Activated T-cell treated with anti-CD3 and anti-CD28 coated beads for 24 hours (primary cell): ENCODE results near the gene SRPX2.

Experiments
- DNase-seq: peaks from one replicate; pipeline ENCODE4 v3.0.0-alpha.2; 2020; ENCODE audit warnings: low read depth

Gene SRPX2, protein sequence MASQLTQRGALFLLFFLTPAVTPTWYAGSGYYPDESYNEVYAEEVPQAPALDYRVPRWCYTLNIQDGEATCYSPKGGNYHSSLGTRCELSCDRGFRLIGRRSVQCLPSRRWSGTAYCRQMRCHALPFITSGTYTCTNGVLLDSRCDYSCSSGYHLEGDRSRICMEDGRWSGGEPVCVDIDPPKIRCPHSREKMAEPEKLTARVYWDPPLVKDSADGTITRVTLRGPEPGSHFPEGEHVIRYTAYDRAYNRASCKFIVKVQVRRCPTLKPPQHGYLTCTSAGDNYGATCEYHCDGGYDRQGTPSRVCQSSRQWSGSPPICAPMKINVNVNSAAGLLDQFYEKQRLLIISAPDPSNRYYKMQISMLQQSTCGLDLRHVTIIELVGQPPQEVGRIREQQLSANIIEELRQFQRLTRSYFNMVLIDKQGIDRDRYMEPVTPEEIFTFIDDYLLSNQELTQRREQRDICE

DNA sequence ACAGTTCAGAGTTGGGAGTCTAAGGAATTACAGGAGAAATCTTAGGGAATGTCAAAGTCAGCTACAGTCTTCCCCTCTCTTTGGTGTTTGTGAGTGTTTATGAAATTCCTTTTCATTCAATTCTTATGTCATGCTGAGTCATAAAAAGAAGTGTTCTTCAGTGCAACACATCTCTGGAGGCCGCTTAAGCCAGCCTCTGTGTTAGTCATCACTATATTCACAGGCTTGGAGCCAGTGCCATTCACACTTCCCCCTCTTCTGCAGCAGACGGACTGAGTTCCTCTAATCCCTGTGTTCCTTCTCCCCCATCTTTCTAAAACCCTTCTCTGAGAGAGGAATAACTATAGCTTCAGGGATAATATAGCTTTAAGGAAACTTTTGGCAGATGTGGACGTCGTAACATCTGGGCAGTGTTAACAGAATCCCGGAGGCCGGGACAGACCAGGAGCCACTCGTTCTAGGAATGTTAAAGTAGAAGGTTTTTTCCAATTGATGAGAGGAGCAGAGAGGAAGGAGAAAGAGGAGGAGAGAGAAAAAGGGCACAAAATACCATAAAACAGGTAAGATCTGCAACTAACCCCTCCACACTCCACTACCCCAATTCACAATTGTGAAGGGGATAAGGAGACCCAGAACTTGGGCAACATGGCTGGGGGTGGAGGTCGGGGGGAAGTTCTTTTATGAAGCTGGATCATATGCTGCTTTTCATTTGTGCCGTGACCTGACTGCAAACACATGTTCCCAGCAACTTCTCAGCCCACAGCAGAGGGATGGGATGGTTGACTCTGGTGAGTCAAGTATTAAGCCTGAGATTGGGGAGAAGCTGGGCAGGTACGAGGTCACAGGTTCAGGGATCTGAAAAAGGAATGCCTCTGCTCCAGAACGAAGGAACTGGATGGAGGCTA lies at the start of gene SRPX2:
SRPX2 (plus strand) TSS at position 244 of the 905 bp plus-strand sequence. CDS start 2,124 bp downstream, outside the sequence.
- no peak for DNase-seq

DNA sequence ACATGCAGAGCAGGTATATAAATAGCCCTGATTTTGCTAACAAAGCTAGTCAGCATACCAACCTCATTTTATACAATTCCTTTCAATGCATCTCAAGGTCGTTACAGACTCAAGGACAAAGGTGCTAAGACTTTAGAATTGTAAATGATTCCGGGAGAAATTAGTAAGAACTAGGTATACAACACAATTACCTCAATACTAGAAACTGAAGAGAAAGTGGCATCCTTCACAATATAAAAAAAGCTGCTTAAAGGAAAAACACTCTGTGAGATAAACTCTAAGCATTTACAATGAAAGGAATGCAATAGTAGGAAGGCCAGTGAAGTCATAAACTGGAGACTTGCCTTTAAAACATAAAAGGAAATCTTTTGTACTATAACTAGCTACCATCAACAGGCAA lies 47.4 kb upstream of the SRPX2 start:
- no peak for DNase-seq

DNA sequence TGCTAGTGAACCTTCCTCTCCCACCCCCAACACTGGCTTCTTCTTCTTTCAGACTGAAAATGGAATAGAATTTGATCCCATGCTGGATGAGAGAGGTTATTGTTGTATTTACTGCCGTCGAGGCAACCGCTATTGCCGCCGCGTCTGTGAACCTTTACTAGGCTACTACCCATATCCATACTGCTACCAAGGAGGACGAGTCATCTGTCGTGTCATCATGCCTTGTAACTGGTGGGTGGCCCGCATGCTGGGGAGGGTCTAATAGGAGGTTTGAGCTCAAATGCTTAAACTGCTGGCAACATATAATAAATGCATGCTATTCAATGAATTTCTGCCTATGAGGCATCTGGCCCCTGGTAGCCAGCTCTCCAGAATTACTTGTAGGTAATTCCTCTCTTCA lies 44.5 kb upstream of the SRPX2 start:
- no peak for DNase-seq

DNA sequence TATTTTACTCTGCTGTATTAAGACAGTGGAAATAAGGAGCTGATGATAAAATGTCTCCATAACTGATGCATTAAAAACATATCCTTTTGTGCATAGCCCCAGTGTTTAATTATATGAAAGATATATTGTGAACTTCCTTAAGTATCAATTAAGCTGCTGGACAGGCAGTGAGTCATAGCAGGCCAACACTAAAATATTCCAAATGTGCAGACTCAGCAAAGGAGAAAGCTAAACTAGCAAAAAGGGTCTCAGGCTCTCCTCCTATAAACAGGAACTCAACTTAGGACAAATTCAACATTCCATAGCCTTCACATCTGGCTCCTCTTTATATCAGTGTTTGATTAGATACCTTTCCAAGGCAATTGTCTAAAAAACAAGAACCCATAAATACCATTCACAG lies 43.7 kb upstream of the SRPX2 start:
- no peak for DNase-seq

DNA sequence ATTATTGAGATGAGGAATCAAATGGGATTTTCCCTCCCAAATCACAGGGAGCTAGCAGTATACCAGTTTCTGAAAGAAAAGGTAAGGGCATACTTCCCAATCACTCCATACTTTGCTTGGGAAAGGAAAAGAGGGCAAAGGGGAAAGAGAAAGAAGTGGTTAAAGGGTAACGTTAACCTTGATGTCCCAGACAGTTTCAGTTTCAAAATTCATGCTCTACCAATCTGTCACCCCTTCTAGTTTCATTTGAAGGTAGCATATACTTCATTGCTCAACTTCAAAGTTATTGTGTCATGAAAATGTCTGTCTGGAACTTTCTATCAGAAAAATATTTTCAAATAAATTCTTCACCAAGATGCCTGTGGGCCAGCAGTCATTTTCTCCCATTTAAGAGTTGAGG lies 43.2 kb upstream of the SRPX2 start:
- no peak for DNase-seq

DNA sequence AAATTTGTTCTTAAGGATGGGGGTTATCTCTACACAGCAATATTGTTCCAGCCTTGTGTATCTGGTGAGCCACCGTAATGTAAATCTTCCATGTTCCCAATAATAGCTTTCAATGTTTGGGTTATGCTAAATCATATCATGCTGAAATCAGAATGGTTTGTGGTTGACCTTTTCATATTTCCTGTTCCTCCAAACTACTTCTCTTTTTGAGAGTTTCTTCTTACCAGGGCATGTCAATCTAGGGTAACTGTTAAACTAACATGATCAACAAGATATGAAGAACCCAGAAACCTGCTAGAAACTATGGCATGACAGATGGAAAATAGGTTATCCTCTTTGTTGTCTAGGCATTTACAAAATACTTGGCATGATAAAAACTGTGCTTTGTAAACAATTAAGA lies 37.2 kb upstream of the SRPX2 start:
- no peak for DNase-seq

DNA sequence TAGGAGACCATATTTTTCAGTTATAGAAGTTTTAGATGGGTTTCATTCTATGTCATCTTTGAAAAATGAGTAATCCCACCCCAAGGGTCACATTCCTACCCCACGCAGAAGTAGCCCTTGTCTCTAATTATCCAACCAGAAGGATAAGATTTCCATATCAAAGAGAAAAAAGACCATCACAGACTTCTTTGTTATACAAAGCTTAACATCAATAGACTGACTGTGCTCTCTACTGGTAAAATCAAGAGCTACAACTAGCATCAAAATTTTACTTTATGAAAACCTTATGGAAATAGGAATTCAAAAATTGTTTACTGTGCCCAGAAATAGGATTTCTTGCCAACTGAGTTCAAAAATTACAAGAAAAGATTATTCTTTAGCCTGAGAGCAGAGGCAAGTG lies 34.4 kb upstream of the SRPX2 start:
- no peak for DNase-seq

DNA sequence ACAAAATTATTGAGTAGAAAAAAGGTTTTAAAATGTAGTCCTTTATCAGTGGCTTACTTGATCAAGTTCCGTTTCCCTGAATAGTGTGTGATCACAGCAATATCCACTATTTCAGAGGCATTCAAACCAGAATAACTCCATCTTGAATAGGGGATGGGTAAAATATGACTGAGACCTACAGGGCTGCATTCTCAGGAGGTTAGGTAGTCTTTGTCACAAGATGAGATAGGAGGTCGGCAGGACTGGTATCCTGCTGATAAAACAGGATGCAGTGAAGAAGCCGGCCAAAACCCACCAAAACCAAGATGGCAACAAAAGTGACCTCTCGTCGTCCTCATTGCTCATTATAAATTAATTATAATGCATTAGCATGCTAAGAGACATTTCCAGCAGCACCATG lies 32.0 kb upstream of the SRPX2 start:
- DNase-seq, result no peak

DNA sequence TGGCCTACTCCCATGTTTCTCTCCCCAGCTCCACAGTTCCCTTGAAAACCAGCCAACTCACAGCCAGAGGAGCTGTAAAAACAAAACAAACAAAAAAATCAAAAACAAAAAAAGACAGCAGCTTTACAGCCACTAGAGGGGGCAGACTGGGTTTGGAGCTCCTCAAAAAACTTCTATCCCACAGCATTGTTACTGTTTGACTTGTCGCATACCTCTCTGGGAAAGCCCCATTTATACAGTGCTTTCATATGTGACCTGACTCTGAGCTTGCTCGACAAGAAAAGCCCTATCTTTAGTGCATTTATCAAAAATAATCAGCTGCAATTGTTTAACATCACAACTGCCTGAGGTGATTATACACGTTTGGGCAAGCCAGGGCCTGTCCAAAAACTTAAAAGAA lies 29.0 kb upstream of the SRPX2 start:
- no peak for DNase-seq

DNA sequence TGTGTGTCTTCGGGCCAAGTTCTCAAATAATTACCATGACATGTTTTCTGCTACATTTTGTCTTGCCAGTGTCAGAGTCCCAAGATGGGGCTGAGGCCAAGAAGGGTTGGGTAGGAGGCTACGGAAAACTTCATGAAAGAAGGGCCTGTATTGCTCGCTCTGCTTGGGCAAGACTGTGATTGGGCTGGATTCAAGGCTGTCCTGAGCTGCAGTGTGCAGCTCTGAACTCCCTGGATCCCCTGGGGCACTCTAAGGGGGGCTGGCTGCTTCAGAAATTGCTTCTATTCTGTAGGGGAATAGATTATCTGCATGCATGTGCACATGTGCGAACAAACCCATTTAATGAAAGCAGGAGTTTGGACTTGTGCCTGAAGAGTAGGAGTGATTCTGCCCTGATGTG lies 21.0 kb upstream of the SRPX2 start:
- no peak for DNase-seq

DNA sequence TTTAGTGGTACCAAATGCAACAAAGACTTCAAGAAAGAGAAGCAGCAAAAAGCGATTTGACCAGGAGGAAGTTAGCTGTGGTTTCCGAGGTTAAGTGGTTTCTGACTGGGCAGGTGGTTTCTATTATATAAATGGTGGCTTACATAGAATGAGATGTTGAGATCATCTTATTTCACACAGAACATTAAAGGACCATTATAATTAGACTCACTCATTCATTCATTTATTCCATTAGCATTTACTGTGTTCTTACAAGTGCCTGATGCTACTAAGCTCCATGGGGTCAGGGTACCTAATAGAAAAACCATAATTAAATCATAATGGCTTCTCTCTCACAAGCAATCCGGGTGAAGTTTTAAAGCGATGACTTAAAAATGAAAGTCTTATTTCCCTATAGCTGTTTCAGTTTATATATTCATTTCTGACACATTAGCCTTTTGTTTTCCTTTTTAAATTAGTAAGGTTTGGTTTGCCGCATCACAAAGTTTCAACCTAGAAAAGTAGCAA lies 18.0 kb upstream of the SRPX2 start:
- DNase-seq, result no peak

DNA sequence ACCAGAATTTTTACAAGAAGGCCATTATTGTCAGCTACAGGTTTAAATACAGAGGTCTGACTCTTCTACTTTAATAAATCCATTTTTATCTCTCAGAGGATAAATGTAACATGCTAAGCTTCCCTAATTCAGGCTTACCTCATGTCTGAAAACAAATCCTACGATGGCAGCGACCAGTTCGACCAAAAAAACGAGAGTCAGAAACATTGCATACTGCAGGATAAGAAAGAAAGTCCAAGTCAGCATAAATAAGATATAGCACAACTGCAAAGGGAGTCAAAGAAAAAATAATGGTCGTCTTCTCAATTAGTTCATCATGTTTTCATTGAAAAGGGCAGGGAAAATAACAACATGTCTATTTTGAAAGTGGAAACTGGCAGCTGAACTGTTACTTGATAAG lies 9.0 kb upstream of the SRPX2 start:
- no peak for DNase-seq

DNA sequence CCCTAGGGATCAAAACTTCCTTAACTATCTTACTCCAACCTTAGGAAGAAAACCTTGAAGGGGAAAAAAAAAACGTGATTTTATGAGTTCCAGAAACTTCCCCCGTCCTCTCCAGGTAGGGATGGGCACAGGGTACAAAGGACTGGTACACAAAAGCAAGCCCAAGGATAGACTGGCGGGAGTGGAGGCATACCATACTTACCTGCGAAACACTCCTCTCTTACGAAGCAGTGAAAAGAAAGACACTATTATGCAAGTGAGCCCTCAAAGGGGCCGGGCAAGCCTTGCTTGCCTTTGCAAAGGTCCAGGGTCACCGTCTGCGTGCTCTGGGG lies 8.0 kb upstream of the SRPX2 start:
- DNase-seq, result no peak

DNA sequence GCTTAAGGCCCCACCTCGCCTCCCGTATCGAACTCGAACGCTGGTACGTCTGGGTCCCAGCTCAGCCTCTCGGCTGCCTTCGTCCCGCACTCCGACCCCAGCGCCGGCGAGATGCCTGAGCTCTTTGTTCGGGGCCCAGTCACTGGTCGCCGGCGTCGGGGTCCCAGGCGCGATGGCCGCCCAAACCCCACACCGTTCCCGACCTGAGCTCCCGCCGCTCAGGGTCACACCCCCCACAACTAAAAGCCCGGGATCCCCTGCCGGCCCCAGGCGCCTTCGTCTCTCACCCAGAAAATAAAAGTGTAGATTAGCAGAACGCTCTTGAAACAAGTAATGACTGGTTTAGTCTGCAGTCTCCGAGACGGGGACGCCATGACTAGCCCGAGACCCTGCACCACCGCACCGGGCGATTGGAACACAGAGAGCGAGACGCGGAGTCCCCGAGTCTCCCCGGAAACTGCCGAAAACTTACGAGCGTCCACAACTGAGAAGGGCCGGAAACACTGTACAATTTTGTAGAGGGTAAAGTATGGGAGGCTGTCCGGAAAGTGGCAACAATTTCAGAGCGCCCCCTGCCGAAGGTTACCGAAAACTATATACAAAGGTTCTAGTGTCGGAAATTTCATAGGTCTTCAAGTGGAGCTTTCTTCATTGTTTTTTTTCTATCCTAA lies 7.5 kb upstream of the SRPX2 start, which contains the start of gene TSPAN6:
TSPAN6 (minus strand) TSS at position 486 of the 671 bp plus-strand sequence; CDS start at position 374, 112 bp downstream.
- peak; percentile 66 for DNase-seq

DNA sequence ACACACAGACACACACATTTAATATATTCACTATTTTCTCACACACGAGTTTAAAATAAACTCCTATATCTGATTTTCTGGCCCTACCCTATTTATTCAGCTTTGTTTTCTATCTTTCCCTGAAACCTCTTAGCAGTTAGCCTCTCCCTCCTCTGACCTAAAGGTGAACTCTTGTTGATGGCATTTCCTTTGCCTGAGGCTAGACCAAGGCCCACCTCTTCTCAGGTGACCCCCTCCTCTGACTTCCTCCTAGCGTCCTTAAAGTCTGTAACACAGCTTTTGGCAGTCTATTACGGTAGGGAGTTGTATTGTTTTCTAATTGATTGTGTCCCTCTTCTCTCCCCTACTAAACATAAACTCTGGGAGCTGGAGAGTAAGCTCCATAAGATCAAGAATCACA lies 1.7 kb upstream of the SRPX2 start:
- DNase-seq, result no peak

DNA sequence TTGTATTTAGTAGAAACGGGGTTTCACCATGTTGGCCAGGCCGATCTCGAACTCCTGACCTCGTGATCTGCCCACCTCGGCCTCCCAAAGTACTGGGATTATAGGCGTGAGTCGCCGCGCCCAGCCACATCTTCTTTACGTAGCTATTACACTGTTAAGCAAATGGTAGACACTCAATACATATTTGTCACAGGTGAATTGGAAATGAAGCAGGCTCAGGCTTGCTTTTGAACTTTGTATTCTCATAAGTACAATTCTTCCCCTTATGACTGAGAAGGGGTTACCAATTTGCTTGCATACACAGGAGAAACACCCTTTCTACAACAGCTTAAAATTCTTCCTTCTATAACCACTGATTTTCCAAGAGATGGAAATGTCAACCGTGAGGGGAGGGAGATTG lies 787 bp upstream of the SRPX2 start:
- no peak for DNase-seq

DNA sequence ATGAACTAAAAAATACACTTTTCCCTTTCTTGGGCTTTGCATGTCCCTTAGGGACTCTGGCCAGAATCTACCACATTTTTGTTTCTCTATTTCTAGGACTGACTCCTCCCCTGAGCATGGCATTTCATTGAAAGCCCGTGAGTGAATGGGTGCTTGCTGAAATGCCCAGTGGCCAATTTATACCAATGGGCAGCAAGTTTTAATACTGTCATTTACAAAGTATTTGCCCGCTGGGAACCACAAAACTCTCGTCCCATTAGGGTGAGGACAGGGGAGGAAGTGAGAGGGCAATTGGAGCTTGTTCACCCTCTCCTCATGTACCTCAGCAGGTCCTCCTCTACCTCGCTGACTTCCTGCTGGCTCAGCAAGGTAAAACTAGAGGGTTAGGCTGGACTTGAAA lies 1.1 kb downstream of the SRPX2 start:
- no peak for DNase-seq

DNA sequence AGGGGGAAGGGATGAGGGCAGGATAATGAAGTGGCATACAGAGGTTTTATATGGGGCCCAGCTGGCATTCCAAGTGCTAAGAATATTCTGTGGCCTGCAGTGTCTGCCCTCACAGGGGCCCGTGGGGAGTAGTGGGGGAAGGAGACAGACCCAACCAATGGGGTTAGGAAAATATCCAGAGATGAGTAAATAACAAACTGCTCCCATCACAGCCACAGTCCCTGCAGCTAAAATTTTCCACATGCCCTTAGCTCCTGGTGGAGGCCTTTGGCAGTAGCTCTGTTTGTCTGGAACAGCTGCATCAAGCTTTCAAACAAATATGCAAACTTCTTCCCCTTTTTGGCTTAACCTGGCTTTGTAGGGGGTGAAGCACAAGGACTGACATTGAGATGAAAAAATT lies 3.1 kb downstream of the SRPX2 start:
- DNase-seq, result no peak

DNA sequence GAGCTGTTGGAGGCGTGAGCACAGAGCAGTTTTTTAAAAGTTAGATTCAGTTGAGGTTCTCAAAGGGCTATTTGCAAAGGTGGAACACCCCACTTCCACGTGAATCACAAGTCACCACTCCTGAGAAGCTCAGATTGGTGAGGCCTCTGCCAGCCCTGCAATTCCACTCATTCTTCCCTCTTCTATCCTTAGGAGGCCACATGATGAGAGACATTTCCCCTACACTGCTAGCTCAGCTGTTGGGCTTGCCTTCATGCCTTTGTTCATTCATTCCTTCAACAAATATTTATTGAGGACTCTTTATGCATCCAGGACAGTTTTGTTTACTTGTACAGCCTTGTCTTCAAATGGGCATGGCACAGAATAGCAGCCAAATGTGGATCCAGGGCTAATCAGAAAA lies 3.7 kb downstream of the SRPX2 start:
- no peak for DNase-seq

DNA sequence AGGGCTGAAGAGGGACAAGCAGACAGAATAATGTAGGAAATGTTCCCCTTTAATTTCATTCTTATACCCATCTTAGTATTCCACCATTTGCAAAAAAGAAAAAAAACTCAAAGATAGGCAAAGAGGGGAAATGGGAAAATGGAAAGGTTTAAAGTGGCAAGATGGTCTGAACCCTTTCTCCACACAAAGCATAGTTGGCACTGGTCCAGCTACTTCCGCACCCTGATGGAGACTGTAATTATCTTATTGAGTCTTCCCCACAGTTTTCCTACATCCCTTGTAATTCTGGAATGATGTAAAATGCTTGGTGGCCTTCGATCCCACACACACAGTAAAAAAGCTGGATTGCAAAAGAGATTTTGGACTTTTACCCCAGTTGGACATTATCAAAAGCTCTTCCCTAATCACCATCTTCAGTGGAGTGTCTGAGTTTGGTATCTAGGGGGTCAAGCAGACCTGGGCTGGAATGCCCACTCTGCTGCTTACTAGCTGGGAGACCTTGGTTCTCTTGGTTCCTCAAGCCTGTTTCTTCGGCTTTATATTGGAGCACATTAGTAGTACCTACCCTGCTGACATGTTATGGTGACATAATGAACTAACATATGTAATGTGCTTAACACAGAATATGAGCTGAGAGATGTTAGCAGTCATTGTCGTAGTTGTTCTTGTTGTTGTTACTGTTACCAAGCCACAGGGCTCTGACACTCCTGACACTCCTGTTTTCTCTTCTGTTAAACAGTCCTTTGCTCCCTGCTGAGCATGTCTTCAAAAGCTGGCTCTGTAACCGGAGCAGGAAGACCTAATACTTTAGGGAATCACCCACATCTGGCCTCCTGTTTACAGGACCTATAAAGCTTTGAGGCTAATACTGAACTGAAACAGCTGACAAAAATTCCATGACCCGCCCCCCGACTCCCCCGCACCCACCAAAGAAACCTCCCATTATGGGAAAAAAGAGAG lies 4.7 kb downstream of the SRPX2 start:
- DNase-seq, result no peak
